ENCODE data around the gene SNX30. TPM values are rescaled to one million over a fixed set of nuclear protein-coding genes. Genes with fewer than 3 reads are reported as not detected.

Gene SNX30
- total RNA-seq, 1 experiment from 2014 or later = 32.5 TPM

GRCh38 chr9:112711050-112711689 lies 39.4 kb upstream of the SNX30 start:
- H3K27ac ChIP-seq = no peak overlapping the region
- H3F3A ChIP-seq (ENCODE audit: insufficient read depth, low read depth) = no peaks in the 10 kb centered on the region
- H3K4me2 ChIP-seq = no peak overlapping the region
- no peak overlapping the region for H2AFZ ChIP-seq
- intact Hi-C loops (cut with micrococcal nuclease; ENCODE audit: unreplicated experiment) = loop anchor here (5.0 to 10.0 kb wide), 4 partner anchors 269 to 599 kb away; partner anchors contain the start of gene PTBP3
- H3K79me2 ChIP-seq (ENCODE audit: low read depth) = peaks cover 52% of the 10 kb centered on the region
- H3K4me1 ChIP-seq (replicated peaks; ENCODE audit: insufficient read depth) = peaks cover 2% of the 10 kb centered on the region; the same call in 1 of the 2 replicates
- TF ChIP-seq CTCF (conservative IDR thresholded peaks at IDR 0.05) (peak; percentile 67), EZH2 (IDR thresholded peaks at IDR 0.05; ENCODE audit: low read depth) (no peak)
- no peak overlapping the region for H3K4me3 ChIP-seq
- no TSS peak for BruUV-seq (replicated peaks)
- ChIA-PET POLR2A (ENCODE audit: unreplicated experiment) (no interaction called here), CTCF (interaction anchor here (0.6 to 0.8 kb wide), 2 partner anchors 167 to 268 kb away, joined by 4 read pairs; no protein-coding TSS in a partner anchor)
- H3K36me3 ChIP-seq (ENCODE audit: low read depth) = peaks cover 24% of the 10 kb centered on the region
- H3K9me3 ChIP-seq (ENCODE audit: insufficient read depth, low read depth) = no peaks in the 10 kb centered on the region
- DNase-seq = peak in 1 of 2 experiments; percentile 9
- no peaks in the 10 kb centered on the region for H4K20me1 ChIP-seq (ENCODE audit: insufficient read depth)
- no peaks in the 10 kb centered on the region for H3K27me3 ChIP-seq (ENCODE audit: insufficient read depth, low read depth)
- no peaks in the 10 kb centered on the region for H3K9me2 ChIP-seq (ENCODE audit: insufficient read depth)

- peaks cover 10% of the 10 kb centered on the region; the same call in 1 of the 2 replicates for H3K4me1 ChIP-seq (replicated peaks; ENCODE audit: insufficient read depth)
- no peak for DNase-seq
- no peaks in the 10 kb centered on the region for H3K27me3 ChIP-seq (ENCODE audit: insufficient read depth, low read depth)
- intact Hi-C loops (cut with micrococcal nuclease; ENCODE audit: unreplicated experiment) = loop anchor here (5.0 to 10.0 kb wide), 4 partner anchors 270 to 600 kb away; partner anchors contain the start of gene PTBP3
- H4K20me1 ChIP-seq (ENCODE audit: insufficient read depth) = no peaks in the 10 kb centered on the region
- no peaks in the 10 kb centered on the region for H3K9me2 ChIP-seq (ENCODE audit: insufficient read depth)
- H3F3A ChIP-seq (ENCODE audit: insufficient read depth, low read depth) = no peaks in the 10 kb centered on the region
- H3K4me3 ChIP-seq = no peak overlapping the region
- POLR2A ChIA-PET (ENCODE audit: unreplicated experiment) = no interaction called here
- H3K79me2 ChIP-seq (ENCODE audit: low read depth) = peaks cover 64% of the 10 kb centered on the region
- no peaks in the 10 kb centered on the region for H3K9me3 ChIP-seq (ENCODE audit: insufficient read depth, low read depth)
- no TSS peak for BruUV-seq (replicated peaks)
- no peak overlapping the region for H3K27ac ChIP-seq
- no peak overlapping the region for H2AFZ ChIP-seq
- H3K4me2 ChIP-seq = no peak overlapping the region
- TF ChIP-seq EZH2 (IDR thresholded peaks at IDR 0.05; ENCODE audit: low read depth) (no peak), CTCF (conservative IDR thresholded peaks at IDR 0.05) (no peak)
- peaks cover 24% of the 10 kb centered on the region for H3K36me3 ChIP-seq (ENCODE audit: low read depth)
- CTCF ChIA-PET = no interaction called here
Observed at GRCh38 chr9:112712678-112713077, 37.9 kb upstream of the SNX30 start.

DNA sequence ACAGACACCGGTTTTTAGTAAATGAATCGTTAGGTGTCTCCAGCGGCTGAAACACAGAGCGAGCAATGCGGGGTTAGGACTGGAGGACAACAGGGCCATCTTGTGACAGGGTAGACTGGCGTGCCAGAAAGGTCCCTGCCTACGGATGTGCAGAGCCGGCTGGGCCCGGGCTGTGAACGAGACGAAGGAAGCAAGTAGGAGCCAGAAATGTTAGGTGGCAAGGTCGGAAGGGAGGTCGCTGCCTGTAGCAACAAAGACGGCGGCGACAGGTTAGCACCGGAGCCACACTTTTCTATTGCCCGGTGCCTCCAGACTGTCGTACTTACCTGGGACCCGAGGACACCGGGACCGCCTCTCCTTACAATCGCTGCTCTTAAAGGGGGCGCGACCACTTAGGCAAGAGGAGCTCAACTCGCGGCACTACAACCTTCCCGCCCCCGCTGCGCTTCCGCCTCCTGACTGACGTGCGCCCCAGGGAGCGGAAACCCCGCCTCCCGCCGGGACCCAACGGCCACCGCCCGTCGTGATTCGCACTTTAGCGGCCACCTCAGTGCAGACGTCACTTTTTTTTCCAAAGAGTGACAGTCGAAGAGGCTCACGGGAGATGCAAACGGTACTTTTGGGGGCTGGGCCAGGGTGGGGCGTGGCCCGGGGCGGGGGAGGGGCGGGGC lies 32.8 kb upstream of the SNX30 start, which contains the start of gene INIP:
Gene INIP (minus strand): TSS at position 457 of the 671 bp plus-strand sequence. CDS start 1,632 bp downstream, outside the sequence.
- H3K4me3 ChIP-seq = peak within 1 kb of the TSS; percentile 77
- ChIA-PET POLR2A (ENCODE audit: unreplicated experiment) (interaction anchor here (0.6 to 1.0 kb wide), 6 partner anchors 13 to 1087 kb away, joined by 3 to 5 read pairs (median 4); partner anchors contain the start of genes DNAJC25 and KIAA1958), CTCF (interaction anchor here (0.6 to 1.8 kb wide), 6 partner anchors 21 to 1766 kb away, joined by 3 to 7 read pairs (median 4); no protein-coding TSS in a partner anchor)
- peaks cover 28% of the 10 kb centered on the region for H3K79me2 ChIP-seq (ENCODE audit: low read depth)
- peak within 1 kb of the TSS; percentile 92 for H2AFZ ChIP-seq
- intact Hi-C loops (cut with micrococcal nuclease; ENCODE audit: unreplicated experiment) = loop anchor here (1.0 to 10.0 kb wide), 7 partner anchors 33 to 383 kb away; partner anchors contain the start of genes PTBP3 and SNX30
- peaks cover 16% of the 10 kb centered on the region; the same call in 1 of the 2 replicates for H3K4me1 ChIP-seq (replicated peaks; ENCODE audit: insufficient read depth)
- H3K9me2 ChIP-seq (ENCODE audit: insufficient read depth) = no peaks in the 10 kb centered on the region
- peaks cover 2% of the 10 kb centered on the region; the same call in 1 of the 2 replicates for H3K36me3 ChIP-seq (ENCODE audit: low read depth)
- no peaks in the 10 kb centered on the region for H3K9me3 ChIP-seq (ENCODE audit: insufficient read depth, low read depth)
- TF ChIP-seq CTCF (conservative IDR thresholded peaks at IDR 0.05) (no peak; the same call in 1 of the 2 replicates), EZH2 (IDR thresholded peaks at IDR 0.05; ENCODE audit: low read depth) (no peak)
- H3K4me2 ChIP-seq = peak within 1 kb of the TSS; percentile 82
- peak within 1 kb of the TSS; percentile 48 for H3K27ac ChIP-seq
- DNase-seq = peak; percentile 93 to 99
- no peaks in the 10 kb centered on the region for H4K20me1 ChIP-seq (ENCODE audit: insufficient read depth)
- no peaks in the 10 kb centered on the region for H3F3A ChIP-seq (ENCODE audit: insufficient read depth, low read depth)
- BruUV-seq (replicated peaks) = TSS peak; percentile 74
- no peaks in the 10 kb centered on the region for H3K27me3 ChIP-seq (ENCODE audit: insufficient read depth, low read depth)
